IMR-90 (cell line): ENCODE data around the gene ACOT2.

ENCODE experiments used
- BHLHE40 ChIP-seq: fragments of 150-350 bp; IDR thresholded peaks from 2 replicates; pipeline ENCODE4 v1.6.1; 2016; ENCODE audit warnings: mild to moderate bottlenecking, low read depth, low read length
- CEBPB ChIP-seq: IDR thresholded peaks from 2 replicates; pipeline ENCODE4 v1.6.1; 2012; ENCODE audit warnings: low read depth, low read length, improper control_type of control experiment
- CHD1 ChIP-seq: IDR thresholded peaks from 2 replicates; pipeline ENCODE4 v1.6.1; 2012; ENCODE audit warnings: low read depth, low read length, improper control_type of control experiment
- CTCF ChIP-seq: conservative IDR thresholded peaks from 2 replicates; pipeline ENCODE4 v1.5.1; 2012; ENCODE audit warnings: mild to moderate bottlenecking, low read depth, low read length, improper control_type of control experiment
- ELK1 ChIP-seq: fragments of 150-350 bp; IDR thresholded peaks from 2 replicates; pipeline ENCODE4 v1.6.1; 2016; ENCODE audit warnings: low read depth, mild to moderate bottlenecking, low read length, moderate library complexity, borderline replicate concordance
- FOS ChIP-seq: fragments of 150-350 bp; IDR thresholded peaks from 2 replicates; pipeline ENCODE4 v1.6.1; 2016; ENCODE audit warnings: low read depth, low read length
- MAFK ChIP-seq: IDR thresholded peaks from 2 replicates; pipeline ENCODE4 v1.6.1; 2012; ENCODE audit warnings: low read depth, low read length, improper control_type of control experiment
- POLR2A ChIP-seq: IDR thresholded peaks from 2 replicates; pipeline ENCODE4 v1.6.1; 2012; ENCODE audit warnings: mild to moderate bottlenecking, low read depth, low read length
- RAD21 ChIP-seq: IDR thresholded peaks from 2 replicates; pipeline ENCODE4 v1.6.1; 2012; ENCODE audit warnings: low read length, improper control_type of control experiment
- RCOR1 ChIP-seq: IDR thresholded peaks from 2 replicates; pipeline ENCODE4 v1.6.1; 2012; ENCODE audit warnings: mild to moderate bottlenecking, low read length, improper control_type of control experiment; ENCODE audit not compliant: insufficient replicate concordance
- RFX5 ChIP-seq: IDR thresholded peaks from 2 replicates; pipeline ENCODE4 v1.8.0; 2012; ENCODE audit warnings: low read depth, mild to moderate bottlenecking, low read length, moderate library complexity
- SMC3 ChIP-seq: fragments of 150-350 bp; IDR thresholded peaks from 2 replicates; pipeline ENCODE4 v1.6.1; 2016; ENCODE audit warnings: low read depth, mild to moderate bottlenecking, antibody characterized with exemption, low read length, moderate library complexity
- TF ChIP-seq, protein P1 (sequence below): fragments of 150-350 bp; IDR thresholded peaks from 2 replicates; pipeline ENCODE4 v1.6.1; 2017; ENCODE audit warnings: mild to moderate bottlenecking, antibody characterized with exemption, low read length, low read depth

- TF ChIP-seq CTCF (no peak), FOS (no peak), POLR2A (no peak), ELK1 (no peak), SMC3 (no peak), RFX5 (no peak), RAD21 (no peak), CEBPB (no peak), CHD1 (no peak), MAFK (no peak), RCOR1 (no peak), BHLHE40 (no peak)
- TF ChIP-seq, protein P1, sequence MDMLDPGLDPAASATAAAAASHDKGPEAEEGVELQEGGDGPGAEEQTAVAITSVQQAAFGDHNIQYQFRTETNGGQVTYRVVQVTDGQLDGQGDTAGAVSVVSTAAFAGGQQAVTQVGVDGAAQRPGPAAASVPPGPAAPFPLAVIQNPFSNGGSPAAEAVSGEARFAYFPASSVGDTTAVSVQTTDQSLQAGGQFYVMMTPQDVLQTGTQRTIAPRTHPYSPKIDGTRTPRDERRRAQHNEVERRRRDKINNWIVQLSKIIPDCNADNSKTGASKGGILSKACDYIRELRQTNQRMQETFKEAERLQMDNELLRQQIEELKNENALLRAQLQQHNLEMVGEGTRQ, result no peak
Observed at GRCh38 chr14:73588695-73589094, 19.7 kb downstream of the ACOT2 start.
